ENCODE measurements around the gene RSU1. TPM values are rescaled to one million over a fixed set of nuclear protein-coding genes. Genes with fewer than 3 reads are reported as not detected.
"Not testable (repeated sequence)": the region's sequence is repeated elsewhere in the genome, so short reads cannot be mapped to it uniquely, and the experiment has no call there.

Gene RSU1
- total RNA-seq, 1 experiment from 2014 or later, result 23.3 TPM

- DNase-seq, result no peak
- Histone ChIP-seq H3K4me3 (no peak overlapping the region), H3K4me1 (no peaks in the 10 kb centered on the region), H3K27me3 (no peaks in the 10 kb centered on the region), H3K27ac (no peak overlapping the region), H3K9me3 (replicated peaks) (no peaks in the 10 kb centered on the region), H3K36me3 (no peaks in the 10 kb centered on the region)
Observed at GRCh38 chr10:16780338-16780880, 36.8 kb downstream of the RSU1 start.

GRCh38 chr10:16779384-16779915 lies 37.8 kb downstream of the RSU1 start:
- Histone ChIP-seq H3K4me1 (no peaks in the 10 kb centered on the region), H3K27ac (no peak overlapping the region), H3K27me3 (no peaks in the 10 kb centered on the region), H3K36me3 (no peaks in the 10 kb centered on the region), H3K4me3 (no peak overlapping the region), H3K9me3 (replicated peaks) (no peaks in the 10 kb centered on the region)
- DNase-seq, result no peak

- H3K4me3 ChIP-seq, result no peak overlapping the region
- DNase-seq, result peak in 1 of 2 experiments; percentile 70
Observed at GRCh38 chr10:16777473-16778370, 39.5 kb downstream of the RSU1 start.

GRCh38 chr10:16776896-16777295 lies 40.3 kb downstream of the RSU1 start:
- H3K36me3 ChIP-seq, result no peaks in the 10 kb centered on the region
- no peak for DNase-seq

More at GRCh38 chr10:16777473-16778370, 39.5 kb downstream of the RSU1 start:
- H3K4me1 ChIP-seq, result no peaks in the 10 kb centered on the region
- no peaks in the 10 kb centered on the region for H3K27me3 ChIP-seq
- H3K27ac ChIP-seq, result no peak overlapping the region
- no peaks in the 10 kb centered on the region for H3K36me3 ChIP-seq
- no peaks in the 10 kb centered on the region for H3K9me3 ChIP-seq (replicated peaks)

GRCh38 chr10:16773334-16773733 lies 43.9 kb downstream of the RSU1 start:
- DNase-seq, result no peak
- no peak overlapping the region for H3K27ac ChIP-seq
- H3K27me3 ChIP-seq, result no peaks in the 10 kb centered on the region
- H3K4me1 ChIP-seq, result no peaks in the 10 kb centered on the region
- H3K4me3 ChIP-seq, result no peak overlapping the region
- no peaks in the 10 kb centered on the region for H3K9me3 ChIP-seq (replicated peaks)
- H3K36me3 ChIP-seq, result no peaks in the 10 kb centered on the region

More at GRCh38 chr10:16776896-16777295, 40.3 kb downstream of the RSU1 start:
- no peak overlapping the region for H3K27ac ChIP-seq
- H3K9me3 ChIP-seq (replicated peaks), result no peaks in the 10 kb centered on the region
- no peak overlapping the region for H3K4me3 ChIP-seq
- H3K27me3 ChIP-seq, result no peaks in the 10 kb centered on the region
- no peaks in the 10 kb centered on the region for H3K4me1 ChIP-seq

- H3K36me3 ChIP-seq, result no peaks in the 10 kb centered on the region
- DNase-seq, result no peak
- no peak overlapping the region for H3K4me3 ChIP-seq
- no peaks in the 10 kb centered on the region for H3K4me1 ChIP-seq
- no peaks in the 10 kb centered on the region for H3K9me3 ChIP-seq (replicated peaks)
- H3K27ac ChIP-seq, result no peak overlapping the region
- no peaks in the 10 kb centered on the region for H3K27me3 ChIP-seq
Observed at GRCh38 chr10:16770670-16771069, 46.6 kb downstream of the RSU1 start.

- H3K4me1 ChIP-seq, result no peaks in the 10 kb centered on the region
Observed at GRCh38 chr10:16770141-16770540, 47.1 kb downstream of the RSU1 start.

GRCh38 chr10:16769331-16769730 lies 47.9 kb downstream of the RSU1 start:
- Histone ChIP-seq H3K36me3 (no peaks in the 10 kb centered on the region), H3K27ac (no peak overlapping the region), H3K27me3 (no peaks in the 10 kb centered on the region), H3K4me1 (no peaks in the 10 kb centered on the region), H3K4me3 (no peak overlapping the region), H3K9me3 (replicated peaks) (no peaks in the 10 kb centered on the region)
- DNase-seq, result no peak

More at GRCh38 chr10:16770141-16770540, 47.1 kb downstream of the RSU1 start:
- Histone ChIP-seq H3K36me3 (no peaks in the 10 kb centered on the region), H3K27me3 (no peaks in the 10 kb centered on the region), H3K27ac (no peak overlapping the region), H3K9me3 (replicated peaks) (no peaks in the 10 kb centered on the region), H3K4me3 (no peak overlapping the region)
- no peak for DNase-seq

- DNase-seq, result no peak
- Histone ChIP-seq H3K9me3 (replicated peaks) (no peaks in the 10 kb centered on the region), H3K27ac (no peak overlapping the region), H3K4me1 (no peaks in the 10 kb centered on the region), H3K4me3 (no peak overlapping the region), H3K27me3 (no peaks in the 10 kb centered on the region), H3K36me3 (no peaks in the 10 kb centered on the region)
Observed at GRCh38 chr10:16768702-16769101, 48.5 kb downstream of the RSU1 start.

- Histone ChIP-seq H3K27ac (no peak overlapping the region), H3K4me3 (no peak overlapping the region), H3K4me1 (no peaks in the 10 kb centered on the region), H3K27me3 (no peaks in the 10 kb centered on the region), H3K36me3 (no peaks in the 10 kb centered on the region), H3K9me3 (replicated peaks) (no peaks in the 10 kb centered on the region)
- DNase-seq, result no peak
Observed at GRCh38 chr10:16765509-16766375, 51.5 kb downstream of the RSU1 start.

- H3K36me3 ChIP-seq, result no peaks in the 10 kb centered on the region
- H3K27ac ChIP-seq, result no peak overlapping the region
- no peaks in the 10 kb centered on the region for H3K9me3 ChIP-seq (replicated peaks)
- H3K27me3 ChIP-seq, result no peaks in the 10 kb centered on the region
- no peak for DNase-seq
- H3K4me1 ChIP-seq, result no peaks in the 10 kb centered on the region
- no peak overlapping the region for H3K4me3 ChIP-seq
Observed at GRCh38 chr10:16761300-16761699, 55.9 kb downstream of the RSU1 start.

- DNase-seq, result no peak
- Histone ChIP-seq H3K36me3 (no peaks in the 10 kb centered on the region), H3K27me3 (no peaks in the 10 kb centered on the region), H3K4me1 (no peaks in the 10 kb centered on the region), H3K4me3 (no peak overlapping the region), H3K9me3 (replicated peaks) (no peaks in the 10 kb centered on the region), H3K27ac (no peak overlapping the region)
Observed at GRCh38 chr10:16756561-16757221, 60.5 kb downstream of the RSU1 start.

GRCh38 chr10:16754765-16755164 lies 62.5 kb downstream of the RSU1 start:
- DNase-seq, result no peak
- Histone ChIP-seq H3K36me3 (no peaks in the 10 kb centered on the region), H3K4me3 (no peak overlapping the region), H3K9me3 (replicated peaks) (no peaks in the 10 kb centered on the region), H3K27me3 (no peaks in the 10 kb centered on the region), H3K4me1 (no peaks in the 10 kb centered on the region), H3K27ac (no peak overlapping the region)

GRCh38 chr10:16752849-16753248 lies 64.4 kb downstream of the RSU1 start:
- not testable (repeated sequence) for H3K4me1 ChIP-seq; H3K27me3 ChIP-seq; DNase-seq; H3K36me3 ChIP-seq; H3K4me3 ChIP-seq; H3K9me3 ChIP-seq (replicated peaks); H3K27ac ChIP-seq

Measured in SJCRH30 (cell line).